AG09309 (cell line): ENCODE measurements around the gene CWC22.

Experiments
- DNase-seq: peaks from one replicate; pipeline ENCODE4 v3.0.0-alpha.2; 2010; ENCODE audit warnings: low read depth
- H3K4me3 ChIP-seq: 2 replicates; pipeline ENCODE4 v1.5.1; 2011; ENCODE audit warnings: mild to moderate bottlenecking, low read depth, low read length, moderate library complexity; ENCODE audit not compliant: control insufficient read depth
- TF ChIP-seq, protein P1 (sequence below): IDR thresholded peaks from 2 replicates; pipeline ENCODE4 v1.5.1; 2011; ENCODE audit warnings: mild to moderate bottlenecking, low read depth, low read length, inconsistent platforms; ENCODE audit not compliant: insufficient read depth, control insufficient read depth; ENCODE audit errors: missing control alignments

The CWC22 gene

DNA sequence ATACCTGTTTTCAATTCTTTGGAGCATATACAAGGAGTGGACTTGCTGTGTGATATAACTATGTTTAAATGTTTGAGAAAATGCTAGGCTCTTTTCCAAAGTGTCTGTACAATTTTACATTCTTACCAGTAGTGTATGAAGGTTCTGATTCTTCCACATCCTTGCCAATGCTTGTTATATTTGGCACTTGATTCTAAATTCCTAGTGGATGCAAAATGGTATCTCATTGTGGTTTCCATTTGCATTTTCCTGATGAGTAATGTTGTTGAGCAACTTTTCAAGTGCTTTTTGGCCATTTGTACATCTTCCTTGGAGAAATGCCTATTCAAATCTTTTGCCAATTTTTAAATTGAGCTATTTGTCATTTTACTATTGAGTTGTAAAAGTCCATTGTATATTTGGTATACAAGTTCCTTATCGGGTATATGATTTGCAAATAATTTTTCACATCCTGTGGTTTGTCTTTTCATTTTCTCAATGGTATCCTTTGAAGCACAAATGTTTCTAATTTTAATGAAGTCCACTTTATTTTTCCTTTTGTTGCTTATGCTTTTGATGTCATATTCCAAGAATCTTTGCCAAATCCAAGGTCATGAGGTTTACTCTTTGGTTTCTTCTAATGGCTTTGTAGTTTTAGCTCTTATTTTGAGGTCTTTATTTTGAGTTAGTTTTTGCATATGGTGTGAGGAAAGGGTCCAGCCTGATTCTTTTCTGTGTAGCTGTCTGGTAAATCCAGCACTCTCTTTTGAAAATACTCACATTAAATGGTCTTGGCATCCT lies 33.2 kb upstream of the CWC22 start:
- no peak overlapping the region for H3K4me3 ChIP-seq
- TF ChIP-seq, protein P1, sequence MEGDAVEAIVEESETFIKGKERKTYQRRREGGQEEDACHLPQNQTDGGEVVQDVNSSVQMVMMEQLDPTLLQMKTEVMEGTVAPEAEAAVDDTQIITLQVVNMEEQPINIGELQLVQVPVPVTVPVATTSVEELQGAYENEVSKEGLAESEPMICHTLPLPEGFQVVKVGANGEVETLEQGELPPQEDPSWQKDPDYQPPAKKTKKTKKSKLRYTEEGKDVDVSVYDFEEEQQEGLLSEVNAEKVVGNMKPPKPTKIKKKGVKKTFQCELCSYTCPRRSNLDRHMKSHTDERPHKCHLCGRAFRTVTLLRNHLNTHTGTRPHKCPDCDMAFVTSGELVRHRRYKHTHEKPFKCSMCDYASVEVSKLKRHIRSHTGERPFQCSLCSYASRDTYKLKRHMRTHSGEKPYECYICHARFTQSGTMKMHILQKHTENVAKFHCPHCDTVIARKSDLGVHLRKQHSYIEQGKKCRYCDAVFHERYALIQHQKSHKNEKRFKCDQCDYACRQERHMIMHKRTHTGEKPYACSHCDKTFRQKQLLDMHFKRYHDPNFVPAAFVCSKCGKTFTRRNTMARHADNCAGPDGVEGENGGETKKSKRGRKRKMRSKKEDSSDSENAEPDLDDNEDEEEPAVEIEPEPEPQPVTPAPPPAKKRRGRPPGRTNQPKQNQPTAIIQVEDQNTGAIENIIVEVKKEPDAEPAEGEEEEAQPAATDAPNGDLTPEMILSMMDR, result peak; percentile 37
- peak; percentile 96 for DNase-seq

DNA sequence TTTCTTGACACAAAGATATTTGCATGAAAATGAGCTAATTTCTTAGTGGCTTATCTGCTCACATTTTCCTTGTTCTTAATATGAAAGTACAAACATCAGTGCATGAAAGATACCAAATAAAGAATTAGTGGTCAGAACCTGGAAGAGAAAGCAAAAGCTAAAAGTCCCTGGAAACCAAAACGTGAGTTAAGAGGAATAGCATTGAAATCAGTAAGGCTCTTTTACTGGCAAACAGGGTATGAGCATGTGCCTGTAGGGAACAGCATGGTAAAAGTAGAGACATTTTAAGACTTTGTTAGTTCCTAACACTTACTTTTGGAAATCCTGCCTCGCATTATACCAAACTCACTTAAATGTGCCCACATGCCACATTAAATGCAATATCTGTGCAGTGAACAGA lies 31.9 kb upstream of the CWC22 start:
- H3K4me3 ChIP-seq, result no peak overlapping the region
- DNase-seq, result no peak
- TF ChIP-seq, protein P1, result no peak

DNA sequence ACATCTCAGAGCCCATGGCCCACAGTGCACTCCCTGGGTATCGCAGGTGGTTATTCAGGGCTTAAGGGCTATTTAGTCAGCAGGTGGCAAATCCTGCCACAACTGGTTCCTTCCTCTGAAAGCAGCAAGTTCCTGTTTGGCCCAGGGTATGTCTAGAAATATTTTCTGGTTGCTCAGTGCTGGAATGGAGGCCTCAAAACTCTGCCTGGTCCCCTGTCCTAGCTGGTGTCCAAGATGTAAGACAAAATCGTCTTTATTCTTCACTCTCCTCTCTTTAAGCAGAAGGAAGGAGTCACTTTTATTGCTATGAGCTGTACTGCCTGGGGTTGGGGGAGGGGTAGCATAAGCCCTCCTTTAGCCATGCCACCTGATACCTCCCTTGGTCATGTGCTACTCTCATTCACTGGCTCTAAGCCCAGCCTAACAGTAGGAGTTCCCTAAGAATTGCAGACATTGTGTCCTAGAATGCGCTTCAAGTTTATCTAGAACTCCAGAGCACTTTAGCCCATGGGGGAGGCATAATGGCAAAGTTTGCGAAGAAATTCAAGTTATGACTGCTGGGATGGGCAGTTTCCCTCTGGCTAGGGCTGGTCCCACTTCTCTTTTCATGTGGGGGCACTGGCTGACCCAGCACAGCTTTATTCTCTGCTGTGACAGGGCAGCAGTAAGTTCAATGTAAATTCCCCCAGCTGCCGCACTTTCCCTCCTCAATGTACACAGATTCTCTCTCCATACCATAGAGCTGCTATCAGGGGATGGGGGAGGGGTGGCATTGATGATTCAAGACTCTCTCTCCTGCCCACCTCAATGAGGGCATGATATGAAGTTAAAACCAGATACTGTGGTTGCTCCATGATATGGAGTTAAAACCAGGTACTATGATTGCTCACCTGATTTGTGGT lies 27.1 kb upstream of the CWC22 start:
- H3K4me3 ChIP-seq, result no peak overlapping the region
- TF ChIP-seq, protein P1, result no peak
- no peak for DNase-seq

DNA sequence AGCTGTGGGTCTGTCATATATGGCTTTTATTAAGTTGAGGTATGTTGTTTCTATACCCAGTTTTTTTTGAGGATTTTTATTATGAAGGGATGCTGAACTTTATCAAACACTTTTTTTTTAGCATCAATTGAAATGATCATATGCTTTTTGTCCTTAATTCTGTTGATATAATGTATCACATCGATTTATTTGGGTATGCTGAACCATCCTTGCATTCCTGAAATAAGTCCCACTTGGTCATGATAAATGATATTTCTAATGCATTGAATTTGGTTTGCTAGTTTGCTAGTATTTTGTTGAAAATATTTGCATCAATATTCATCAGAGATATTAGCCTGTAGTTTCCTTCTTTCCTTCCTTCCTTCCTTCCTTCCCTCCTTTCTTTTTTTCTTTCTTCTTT lies 22.5 kb upstream of the CWC22 start:
- TF ChIP-seq, protein P1, result no peak
- DNase-seq, result no peak
- no peak overlapping the region for H3K4me3 ChIP-seq

DNA sequence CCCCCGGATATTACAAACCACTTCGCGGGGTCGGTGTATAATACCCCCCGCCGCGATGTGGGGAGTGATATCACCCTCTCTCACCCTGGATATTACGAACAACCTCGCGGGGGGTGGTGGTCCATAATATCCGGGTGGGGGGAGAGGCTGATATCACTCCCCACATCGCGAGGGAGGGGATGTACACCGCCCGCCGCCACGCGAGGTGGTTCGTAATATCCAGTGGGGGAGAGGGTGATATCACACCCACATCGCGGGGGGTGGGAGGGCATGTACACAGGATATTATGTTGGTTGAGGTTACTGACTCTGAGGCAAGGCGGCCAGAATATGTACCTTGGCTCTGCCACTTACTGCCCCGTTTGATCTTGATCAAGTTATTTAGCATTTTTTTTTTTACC lies 14.8 kb upstream of the CWC22 start:
- H3K4me3 ChIP-seq, result no peak overlapping the region
- no peak for DNase-seq
- TF ChIP-seq, protein P1, result no peak

DNA sequence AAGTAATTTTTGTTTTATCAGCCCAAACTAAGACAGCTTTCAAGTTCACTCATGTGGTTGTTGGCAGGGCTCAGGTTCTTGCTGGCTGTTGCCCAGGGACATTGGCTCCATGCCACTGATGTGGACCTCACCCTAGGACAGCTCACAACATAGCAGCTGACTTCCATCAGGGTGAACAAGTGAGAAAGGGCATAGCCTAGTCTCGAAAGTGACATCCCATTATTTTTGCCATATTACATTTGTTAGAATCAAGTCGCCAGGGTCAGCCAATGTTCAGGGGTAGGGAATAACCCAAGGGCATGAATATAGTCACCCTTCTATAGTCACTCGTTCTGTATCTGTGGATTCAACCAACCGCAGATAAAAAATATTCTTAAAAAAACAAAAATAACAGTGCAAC lies 10.7 kb upstream of the CWC22 start:
- no peak for DNase-seq
- TF ChIP-seq, protein P1, result no peak
- no peak overlapping the region for H3K4me3 ChIP-seq
